ENCODE measurements around the gene RGS14. TPM values are rescaled to one million over a fixed set of nuclear protein-coding genes. Genes with fewer than 3 reads are reported as not detected.
A peak's percentile ranks its signal among the peaks of the same experiment; 100 is the strongest.

The RGS14 gene
- total RNA-seq, 1 donor, result 3.1 TPM

DNA sequence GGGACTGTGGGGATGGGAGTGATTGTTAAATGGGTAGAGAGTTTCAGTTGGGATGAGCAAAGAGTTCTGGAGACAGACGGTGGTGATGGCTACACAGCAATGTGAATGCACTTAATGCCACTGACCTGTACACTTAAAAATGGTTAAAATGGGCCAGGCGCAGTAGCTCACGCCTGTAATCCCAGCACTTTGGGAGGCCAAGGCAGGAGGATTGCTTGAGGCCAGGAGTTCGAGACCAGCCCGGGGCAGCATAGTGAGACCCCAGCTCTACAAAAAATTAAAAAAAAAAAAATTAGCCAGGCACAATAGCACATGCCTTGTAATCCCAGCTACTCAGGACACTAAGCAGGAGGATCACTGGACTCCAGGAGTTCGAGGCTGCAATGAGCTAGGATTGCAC is 13.9 kb upstream of the RGS14 start:
- no peak overlapping the region for H3K4me3 ChIP-seq (ENCODE audit: low read depth, low read length)
- no peak for DNase-seq (ENCODE audit: low read depth)
- TF ChIP-seq, protein P1, sequence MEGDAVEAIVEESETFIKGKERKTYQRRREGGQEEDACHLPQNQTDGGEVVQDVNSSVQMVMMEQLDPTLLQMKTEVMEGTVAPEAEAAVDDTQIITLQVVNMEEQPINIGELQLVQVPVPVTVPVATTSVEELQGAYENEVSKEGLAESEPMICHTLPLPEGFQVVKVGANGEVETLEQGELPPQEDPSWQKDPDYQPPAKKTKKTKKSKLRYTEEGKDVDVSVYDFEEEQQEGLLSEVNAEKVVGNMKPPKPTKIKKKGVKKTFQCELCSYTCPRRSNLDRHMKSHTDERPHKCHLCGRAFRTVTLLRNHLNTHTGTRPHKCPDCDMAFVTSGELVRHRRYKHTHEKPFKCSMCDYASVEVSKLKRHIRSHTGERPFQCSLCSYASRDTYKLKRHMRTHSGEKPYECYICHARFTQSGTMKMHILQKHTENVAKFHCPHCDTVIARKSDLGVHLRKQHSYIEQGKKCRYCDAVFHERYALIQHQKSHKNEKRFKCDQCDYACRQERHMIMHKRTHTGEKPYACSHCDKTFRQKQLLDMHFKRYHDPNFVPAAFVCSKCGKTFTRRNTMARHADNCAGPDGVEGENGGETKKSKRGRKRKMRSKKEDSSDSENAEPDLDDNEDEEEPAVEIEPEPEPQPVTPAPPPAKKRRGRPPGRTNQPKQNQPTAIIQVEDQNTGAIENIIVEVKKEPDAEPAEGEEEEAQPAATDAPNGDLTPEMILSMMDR (IDR thresholded peaks at IDR 0.05; ENCODE audit: insufficient read depth, low read length), result no peak

DNA sequence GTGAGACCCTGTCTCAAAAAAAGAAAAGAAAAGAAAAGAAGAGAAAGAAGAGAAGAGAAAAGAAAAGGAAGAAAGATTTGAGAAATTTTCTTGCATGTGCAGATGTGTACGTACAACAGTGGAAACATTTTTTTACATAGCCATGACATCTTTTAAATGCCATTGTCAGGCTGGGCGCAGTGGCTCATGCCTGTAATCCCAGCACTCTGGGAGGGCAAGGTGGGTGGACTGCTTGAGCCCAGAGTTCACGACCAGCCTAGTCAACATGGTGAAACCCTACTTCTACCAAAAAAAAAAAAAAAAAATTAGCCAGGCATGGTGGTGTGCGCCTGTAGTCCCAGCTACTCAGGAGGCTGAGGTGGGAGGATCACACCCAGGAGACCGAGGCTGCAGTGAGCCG is 12.8 kb upstream of the RGS14 start:
- no peak overlapping the region for H3K4me3 ChIP-seq (ENCODE audit: low read depth, low read length)
- DNase-seq (ENCODE audit: low read depth), result no peak
- TF ChIP-seq, protein P1 (IDR thresholded peaks at IDR 0.05; ENCODE audit: insufficient read depth, low read length), result no peak

DNA sequence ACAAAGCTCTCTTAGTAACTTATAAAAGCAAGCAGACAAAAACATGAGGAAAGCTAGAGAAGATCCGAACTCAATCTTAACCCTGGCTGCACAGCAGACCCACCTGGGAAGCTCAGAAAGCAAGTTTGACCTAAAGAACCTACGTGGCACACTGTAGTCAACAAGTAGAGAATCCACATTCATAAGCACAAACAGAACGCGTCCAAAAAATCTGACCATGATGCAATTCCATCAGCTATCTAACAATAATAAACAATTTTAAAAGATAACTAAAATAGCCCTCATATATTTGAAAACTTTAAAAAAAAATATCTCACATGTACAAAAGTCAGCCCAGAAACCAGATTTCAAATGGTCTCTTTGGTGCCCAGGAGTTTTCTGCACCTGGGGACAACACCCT is 10.9 kb upstream of the RGS14 start:
- H3K4me3 ChIP-seq (ENCODE audit: low read depth, low read length), result no peak overlapping the region
- DNase-seq (ENCODE audit: low read depth), result no peak
- TF ChIP-seq, protein P1 (IDR thresholded peaks at IDR 0.05; ENCODE audit: insufficient read depth, low read length), result no peak

DNA sequence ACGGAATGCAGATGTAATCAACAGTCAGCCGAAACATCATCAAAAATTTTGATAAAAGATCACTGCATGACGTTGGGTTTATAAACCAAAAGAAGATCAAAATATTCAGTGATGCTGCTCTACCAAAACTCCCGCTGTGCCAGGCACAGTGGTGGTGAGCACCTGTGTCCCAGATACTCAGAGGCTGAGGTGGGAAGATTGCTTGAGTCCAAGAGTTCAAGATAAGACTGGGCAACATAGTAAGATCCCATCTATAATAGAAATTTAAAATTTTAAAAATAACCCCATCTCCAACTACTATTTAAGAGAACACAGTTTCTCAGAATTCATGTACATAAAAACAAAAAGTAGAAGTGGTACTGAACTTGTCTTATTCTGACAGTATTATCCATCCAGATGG is 10.0 kb upstream of the RGS14 start:
- H3K4me3 ChIP-seq (ENCODE audit: low read depth, low read length), result no peak overlapping the region
- no peak for DNase-seq (ENCODE audit: low read depth)
- TF ChIP-seq, protein P1 (IDR thresholded peaks at IDR 0.05; ENCODE audit: insufficient read depth, low read length), result no peak

DNA sequence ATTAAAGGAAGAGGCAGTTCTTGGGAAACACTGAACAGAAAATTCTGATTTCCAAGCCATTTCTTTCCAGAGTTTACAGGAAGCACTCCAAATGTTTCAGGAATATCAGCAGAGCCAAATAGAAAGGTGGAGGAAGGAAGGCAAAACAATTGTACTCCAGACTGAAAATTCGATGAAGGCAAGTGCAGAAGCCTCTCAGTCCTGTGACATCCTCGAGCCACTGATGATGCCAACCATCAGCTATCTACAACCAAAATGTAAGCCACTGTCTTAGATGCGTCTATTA is 8.4 kb upstream of the RGS14 start:
- H3K4me3 ChIP-seq (ENCODE audit: low read depth, low read length), result no peak overlapping the region

DNA sequence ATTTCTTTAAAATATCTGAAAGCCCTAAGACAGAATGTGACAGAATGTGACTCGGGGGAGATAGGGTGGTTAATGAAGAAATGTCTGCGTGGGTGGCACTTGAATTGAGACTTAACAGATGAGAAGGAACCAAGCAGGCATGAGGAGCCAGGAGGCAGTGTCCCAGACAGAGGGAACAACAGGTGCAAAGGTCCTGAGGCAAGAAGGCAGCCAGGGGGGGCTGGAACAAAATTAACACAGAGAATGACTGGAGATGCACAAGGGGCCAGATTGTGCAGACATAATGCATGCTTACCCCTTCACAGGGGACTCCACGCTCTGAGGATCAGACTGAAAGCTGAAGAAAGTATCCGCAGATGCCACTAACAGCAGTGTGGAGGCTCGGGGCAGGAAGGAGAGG is 8.0 kb upstream of the RGS14 start:
- TF ChIP-seq, protein P1 (IDR thresholded peaks at IDR 0.05; ENCODE audit: insufficient read depth, low read length), result no peak
- peak overlapping the region; percentile 100 for H3K4me3 ChIP-seq (ENCODE audit: low read depth, low read length)
- DNase-seq (ENCODE audit: low read depth), result no peak

More for the DNA sequence above, 8.4 kb upstream of the RGS14 start:
- no peak for DNase-seq (ENCODE audit: low read depth)
- TF ChIP-seq, protein P1 (IDR thresholded peaks at IDR 0.05; ENCODE audit: insufficient read depth, low read length), result no peak

DNA sequence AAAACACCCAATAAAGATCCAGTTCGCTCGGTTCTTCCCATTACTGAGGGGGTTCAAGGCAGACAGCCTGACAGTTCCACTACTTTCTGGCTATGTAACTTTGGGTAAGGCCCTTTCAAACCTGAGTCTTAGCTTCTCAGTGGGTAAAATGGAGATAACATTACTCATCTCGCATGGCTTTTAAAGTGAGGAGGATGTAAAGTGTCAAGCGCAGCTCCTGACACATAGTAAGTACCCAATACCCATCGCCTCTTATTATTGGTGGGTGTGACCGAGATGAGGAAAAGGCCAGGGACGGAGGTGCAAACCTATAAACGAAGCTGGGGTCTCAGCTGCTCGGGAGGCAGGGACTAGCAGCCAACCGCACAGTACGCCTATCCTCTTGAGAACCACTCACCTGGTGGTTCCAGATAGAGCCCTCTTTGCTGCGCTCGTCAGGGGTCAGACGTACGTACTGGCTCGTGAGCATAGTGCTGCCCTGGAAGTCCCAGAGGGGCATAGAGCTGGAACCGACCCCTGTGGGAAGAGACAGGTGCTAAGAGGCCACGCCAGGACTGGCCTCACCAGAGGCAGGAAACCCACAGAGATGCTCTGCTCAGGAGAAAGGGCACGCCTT is 6.8 kb upstream of the RGS14 start:
- no peak for DNase-seq (ENCODE audit: low read depth)

More for the DNA sequence above, 6.8 kb upstream of the RGS14 start:
- TF ChIP-seq, protein P1 (IDR thresholded peaks at IDR 0.05; ENCODE audit: insufficient read depth, low read length), result no peak
- H3K4me3 ChIP-seq (ENCODE audit: low read depth, low read length), result peak overlapping the region; percentile 100
